ENCODE measurements around the gene C5orf24. TPM values are rescaled to one million over a fixed set of nuclear protein-coding genes. Genes with fewer than 3 reads are reported as not detected.
A peak's percentile ranks its signal among the peaks of the same experiment; 100 is the strongest.
"Not testable (repeated sequence)": the region's sequence is repeated elsewhere in the genome, so short reads cannot be mapped to it uniquely, and the experiment has no call there.

The C5orf24 gene
- 21.9 TPM for total RNA-seq
- long read RNA-seq, full-length matches to known transcripts = 6 of 7 reads
- long read RNA-seq, partial matches to known transcripts = 0 of 7 reads
- long read RNA-seq, other reads (novel, unspliced or antisense) = 1 of 7 reads

- peak; percentile 99 for ATAC-seq
- DNase-seq (ENCODE audit: missing footprints) = peak; percentile 98
- intact Hi-C loops (cut with DNase I) = loop anchor here (2.0 to 5.0 kb wide), 2 partner anchors 29 to 61 kb away; partner anchors contain the start of genes PCBD2 and TXNDC15
Observed at GRCh38 chr5:134845852-134846640, at the start of gene C5orf24. TSS of gene C5orf24 (plus strand) at chr5:134845968. CDS start at chr5:134854901, 8,933 bp downstream.

- intact Hi-C loops (cut with DNase I) = no loop called here
- ATAC-seq (no peak), DNase-seq (ENCODE audit: missing footprints) (no peak)
Observed at GRCh38 chr5:134798468-134798867, 47.3 kb upstream of the C5orf24 start.

DNA sequence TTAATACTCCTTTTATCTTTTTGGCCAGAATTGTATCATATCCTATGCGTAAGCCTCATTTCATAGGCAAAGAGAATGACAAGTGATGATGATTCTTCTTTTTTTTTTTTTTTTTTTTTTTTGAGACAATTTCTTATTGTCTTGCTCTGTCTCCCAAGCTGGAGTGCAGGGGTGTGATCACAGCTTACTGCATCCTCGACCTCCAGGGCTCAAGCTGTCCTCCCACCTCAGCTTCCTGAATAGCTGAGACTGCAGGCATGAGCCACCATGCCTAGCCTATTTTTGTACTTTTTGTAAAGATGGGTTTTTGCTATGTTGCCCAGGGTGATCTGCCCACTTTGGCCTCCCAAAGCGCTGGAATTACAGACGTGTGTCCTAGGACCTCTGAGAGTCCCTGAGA lies 41.9 kb upstream of the C5orf24 start:
- ATAC-seq (no peak), DNase-seq (ENCODE audit: missing footprints) (no peak)
- intact Hi-C loops (cut with DNase I) = no loop called here

DNA sequence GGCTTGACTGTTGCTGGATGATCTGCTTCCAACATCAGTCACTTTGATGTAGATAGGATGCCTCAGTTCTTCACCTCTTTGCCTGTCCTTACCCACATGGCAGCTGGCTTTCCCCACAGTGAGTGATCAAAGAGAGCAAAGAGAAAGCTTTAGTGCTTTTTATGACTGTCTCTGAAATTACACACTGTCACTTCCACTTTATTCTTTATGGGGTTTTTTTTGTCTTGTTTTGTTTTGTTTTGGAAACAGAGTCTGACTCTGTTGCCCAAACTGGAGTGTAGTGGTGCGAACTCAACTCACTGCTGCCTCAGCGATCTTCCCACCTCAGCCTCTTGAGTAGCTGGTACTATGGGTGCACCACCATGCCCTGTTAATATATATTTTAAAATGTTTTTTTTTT lies 32.4 kb upstream of the C5orf24 start:
- intact Hi-C loops (cut with DNase I) = no loop called here
- ATAC-seq (no peak), DNase-seq (ENCODE audit: missing footprints) (no peak)

DNA sequence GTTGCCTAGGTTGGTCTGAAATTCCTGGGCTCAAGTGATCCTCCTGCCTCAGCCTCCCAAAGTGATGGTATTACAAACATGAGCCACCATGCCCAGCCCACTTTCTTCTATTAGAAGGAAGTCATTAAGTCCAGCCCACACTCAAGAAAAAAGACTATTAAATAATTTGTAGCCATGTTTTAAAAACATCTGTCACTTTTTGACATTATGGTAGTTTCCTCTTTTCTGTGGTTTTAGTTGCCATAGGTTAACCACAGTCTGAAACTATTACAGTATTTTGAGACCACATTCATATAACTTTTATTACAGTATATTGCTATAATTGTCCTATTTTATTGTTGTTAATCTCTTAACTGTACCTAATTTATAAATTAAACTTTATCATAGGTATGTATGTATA lies 31.9 kb upstream of the C5orf24 start:
- ATAC-seq (no peak), DNase-seq (ENCODE audit: missing footprints) (no peak)
- intact Hi-C loops (cut with DNase I) = no loop called here

DNA sequence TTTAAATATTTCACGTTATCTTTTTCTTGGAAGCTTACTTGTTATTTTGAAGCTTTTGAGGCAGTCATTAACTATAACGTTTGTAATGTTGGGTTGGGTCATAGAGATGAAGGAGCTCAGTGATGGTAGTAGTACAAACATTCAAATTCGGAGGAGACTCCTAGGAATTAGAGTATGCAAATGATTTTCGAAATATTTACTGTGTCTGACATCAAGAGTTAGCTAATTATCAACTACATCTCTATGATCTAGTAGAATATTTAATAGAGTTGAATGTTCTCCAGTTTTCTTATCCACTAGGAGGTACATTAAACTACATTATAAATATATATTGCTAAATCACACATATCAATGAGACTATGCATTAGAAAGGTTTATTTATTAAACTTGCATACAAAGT lies 28.8 kb upstream of the C5orf24 start:
- intact Hi-C loops (cut with DNase I) = no loop called here
- DNase-seq (ENCODE audit: missing footprints) (no peak), ATAC-seq (no peak)

DNA sequence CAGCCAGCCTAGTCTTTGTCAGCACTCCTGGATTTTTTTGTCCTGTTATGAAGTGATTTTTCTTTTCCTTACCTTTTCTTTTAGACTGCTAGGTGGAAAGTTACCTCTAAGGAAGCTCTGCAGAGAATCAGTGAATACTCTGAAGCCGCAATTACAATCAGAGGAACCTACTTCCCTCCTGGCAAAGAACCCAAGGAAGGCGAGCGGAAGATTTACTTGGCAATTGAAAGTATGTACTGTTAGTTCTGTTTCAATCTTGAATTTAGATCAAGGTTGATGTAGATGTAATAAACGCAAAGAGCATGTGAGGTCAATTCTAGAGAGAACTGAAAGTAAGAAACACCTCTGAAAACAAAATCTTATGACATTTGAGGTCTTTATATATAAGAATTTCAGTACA lies 27.0 kb upstream of the C5orf24 start:
- intact Hi-C loops (cut with DNase I) = no loop called here
- ATAC-seq (no peak), DNase-seq (ENCODE audit: missing footprints) (no peak)

DNA sequence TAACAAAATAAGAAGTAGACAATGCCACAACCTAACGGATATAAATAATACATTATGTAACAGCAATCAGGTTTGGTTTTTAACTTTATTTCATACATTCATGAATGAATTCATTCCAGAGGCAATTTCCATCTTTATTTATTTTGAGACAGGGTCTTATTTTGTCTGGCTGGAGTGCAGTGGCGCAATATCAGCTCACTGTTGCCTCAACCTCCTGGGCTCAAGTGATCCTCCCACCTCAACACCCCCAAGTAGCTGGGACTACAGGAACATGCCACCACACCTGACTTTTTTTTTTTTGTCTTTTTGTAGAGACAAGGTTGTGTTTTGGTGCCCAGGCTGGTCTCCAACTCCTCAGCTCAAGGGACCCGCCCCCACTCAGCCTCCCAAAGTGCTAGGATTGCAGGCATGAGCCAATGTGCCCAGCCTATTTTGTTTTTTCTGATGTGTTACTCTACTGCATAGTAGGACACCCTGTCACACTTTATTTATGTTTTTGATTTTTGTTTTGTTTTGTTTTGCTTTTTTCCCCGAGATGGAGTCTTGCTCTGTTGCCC lies 26.3 kb upstream of the C5orf24 start:
- DNase-seq (ENCODE audit: missing footprints) (no peak), ATAC-seq (no peak)
- intact Hi-C loops (cut with DNase I) = no loop called here

GRCh38 chr5:134821841-134822240 lies 23.9 kb upstream of the C5orf24 start:
- ATAC-seq (no peak), DNase-seq (ENCODE audit: missing footprints) (no peak)
- intact Hi-C loops (cut with DNase I) = no loop called here

- ATAC-seq = no peak
- DNase-seq (ENCODE audit: missing footprints) = no peak
- intact Hi-C loops (cut with DNase I) = no loop called here
Observed at GRCh38 chr5:134824681-134825080, 21.1 kb upstream of the C5orf24 start.

GRCh38 chr5:134825212-134825611 lies 20.6 kb upstream of the C5orf24 start:
- ATAC-seq (no peak), DNase-seq (ENCODE audit: missing footprints) (no peak)
- intact Hi-C loops (cut with DNase I) = no loop called here

DNA sequence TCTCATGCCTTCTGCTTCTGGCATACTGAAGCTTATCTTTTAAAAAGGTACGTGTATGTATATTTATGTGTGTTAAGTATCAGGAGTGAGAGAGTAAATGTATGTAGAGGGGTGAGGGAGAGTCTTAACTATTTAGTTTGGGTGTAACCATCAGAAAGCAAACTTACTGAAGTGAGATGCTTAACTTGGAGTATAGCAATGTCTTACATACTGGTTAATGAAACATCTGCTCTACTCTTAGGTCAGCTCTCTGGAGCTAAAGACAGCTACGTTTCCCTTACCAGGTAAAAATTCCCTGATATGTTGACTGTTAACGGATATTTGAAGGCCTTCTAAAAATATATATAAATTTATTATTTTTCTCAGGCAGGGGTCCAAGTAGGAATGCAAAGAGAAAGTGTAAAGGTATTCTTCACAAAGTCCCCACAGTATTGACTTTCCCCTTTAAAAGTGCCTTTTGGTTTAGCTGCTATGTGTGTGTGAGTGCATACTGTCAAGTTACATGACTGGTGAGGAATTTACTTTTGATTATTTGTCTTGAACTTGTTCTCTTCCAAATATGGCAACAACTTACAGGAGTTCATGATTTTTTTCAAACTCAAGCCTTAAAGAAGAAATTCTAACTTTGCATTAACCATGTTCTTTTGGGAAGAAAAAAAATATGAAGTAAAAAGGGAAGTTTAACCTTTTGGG lies 12.3 kb upstream of the C5orf24 start:
- ATAC-seq (no peak), DNase-seq (ENCODE audit: missing footprints) (no peak)
- intact Hi-C loops (cut with DNase I) = no loop called here

DNA sequence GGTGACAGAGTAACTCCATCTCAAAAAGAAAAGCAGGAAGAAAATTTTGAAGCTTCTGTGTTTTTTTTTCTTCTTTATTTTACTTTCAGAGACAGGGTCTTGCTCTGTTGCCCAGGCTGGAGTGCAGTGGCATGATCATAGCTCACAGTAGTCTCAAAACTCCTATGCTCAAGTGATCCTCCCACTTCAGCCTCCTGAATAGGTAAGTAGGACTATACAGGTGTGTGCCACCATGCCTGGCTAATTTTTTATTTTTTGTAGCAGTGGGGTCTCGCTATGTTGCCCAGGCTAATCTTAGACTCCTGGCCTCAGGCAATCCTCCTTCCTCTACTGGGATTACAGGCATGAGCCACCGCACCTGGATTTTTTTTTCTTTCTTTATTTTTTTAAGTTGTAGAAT lies 10.1 kb upstream of the C5orf24 start:
- intact Hi-C loops (cut with DNase I) = no loop called here
- ATAC-seq = no peak
- no peak for DNase-seq (ENCODE audit: missing footprints)

GRCh38 chr5:134837530-134838181 lies 8.1 kb upstream of the C5orf24 start:
- DNase-seq (ENCODE audit: missing footprints) (no peak), ATAC-seq (no peak)
- intact Hi-C loops (cut with DNase I) = no loop called here

DNA sequence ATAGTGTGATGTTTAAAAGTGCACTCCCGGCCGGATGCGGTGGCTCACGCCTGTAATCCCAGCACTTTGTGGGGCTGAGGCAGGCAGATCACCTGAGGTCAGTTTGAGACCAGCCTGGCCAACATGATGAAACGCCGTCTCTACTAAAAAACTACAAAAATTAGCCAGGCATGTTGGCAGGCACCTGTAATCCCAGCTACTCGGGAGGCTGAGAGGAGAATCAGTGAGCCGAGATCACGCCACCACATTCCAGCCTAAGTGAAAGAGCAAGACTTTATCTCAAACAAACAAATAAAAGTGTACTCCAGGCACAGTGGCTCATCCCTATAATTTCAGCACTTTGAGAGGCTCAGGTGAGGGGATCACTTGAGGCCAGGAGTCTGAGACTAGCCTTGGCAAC lies 7.4 kb upstream of the C5orf24 start:
- intact Hi-C loops (cut with DNase I); ATAC-seq; DNase-seq (ENCODE audit: missing footprints): not testable (repeated sequence)

GRCh38 chr5:134840811-134841210 lies 5.0 kb upstream of the C5orf24 start:
- no peak for DNase-seq (ENCODE audit: missing footprints)
- no peak for ATAC-seq
- intact Hi-C loops (cut with DNase I) = no loop called here

- DNase-seq (ENCODE audit: missing footprints) (no peak), ATAC-seq (no peak)
- intact Hi-C loops (cut with DNase I) = no loop called here
Observed at GRCh38 chr5:134844252-134844651, 1.5 kb upstream of the C5orf24 start.

DNA sequence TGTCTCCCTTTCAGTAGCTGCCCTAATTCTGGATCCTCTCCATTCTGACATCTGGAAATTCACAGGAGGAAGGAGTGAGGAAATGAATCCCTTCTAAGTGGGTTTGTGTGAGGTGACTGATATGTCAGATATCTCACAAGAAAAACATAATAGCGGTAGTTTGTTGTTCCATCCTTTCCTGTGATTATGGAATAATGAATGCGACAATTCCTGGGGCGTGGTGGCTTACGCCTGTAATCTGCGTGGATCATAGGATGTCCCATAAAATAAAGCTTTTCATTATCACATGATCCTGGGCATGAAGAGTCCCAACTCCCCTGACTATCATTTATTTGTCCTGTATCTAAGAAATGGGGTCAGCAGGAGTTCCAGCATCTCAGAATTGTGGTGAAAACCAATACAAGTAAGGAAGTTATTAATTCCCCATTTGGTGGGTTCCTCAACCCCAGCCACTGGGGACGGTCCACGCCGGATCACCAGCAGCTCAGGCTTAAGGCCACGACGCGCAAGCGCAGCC lies 375 bp upstream of the C5orf24 start:
- DNase-seq (ENCODE audit: missing footprints) = no peak
- intact Hi-C loops (cut with DNase I) = loop anchor here (5.0 kb wide), 1 partner anchor 62 kb away; the partner anchor contains the start of gene PCBD2
- no peak for ATAC-seq

GRCh38 chr5:134846641-134846960 lies 833 bp downstream of the C5orf24 start:
- intact Hi-C loops (cut with DNase I) = loop anchor here (2.0 to 5.0 kb wide), 2 partner anchors 28 to 61 kb away; partner anchors contain the start of genes PCBD2 and TXNDC15
- DNase-seq (ENCODE audit: missing footprints) (no peak), ATAC-seq (no peak)

Data from Right ventricle myocardium inferior (tissue), 1 donor.